Measurements from ENCODE around the gene GLI3.

GLI3 gene

GRCh38 chr7:41928781-41929180 is 308.2 kb downstream of the GLI3 start:
- DNase-seq (ENCODE audit: low read depth in 2 of 2), result no peak

GRCh38 chr7:41928166-41928565 is 308.8 kb downstream of the GLI3 start:
- DNase-seq (ENCODE audit: low read depth in 2 of 2), result no peak

GRCh38 chr7:41927380-41927779 is 309.6 kb downstream of the GLI3 start:
- DNase-seq (ENCODE audit: low read depth in 2 of 2), result no peak

DNA sequence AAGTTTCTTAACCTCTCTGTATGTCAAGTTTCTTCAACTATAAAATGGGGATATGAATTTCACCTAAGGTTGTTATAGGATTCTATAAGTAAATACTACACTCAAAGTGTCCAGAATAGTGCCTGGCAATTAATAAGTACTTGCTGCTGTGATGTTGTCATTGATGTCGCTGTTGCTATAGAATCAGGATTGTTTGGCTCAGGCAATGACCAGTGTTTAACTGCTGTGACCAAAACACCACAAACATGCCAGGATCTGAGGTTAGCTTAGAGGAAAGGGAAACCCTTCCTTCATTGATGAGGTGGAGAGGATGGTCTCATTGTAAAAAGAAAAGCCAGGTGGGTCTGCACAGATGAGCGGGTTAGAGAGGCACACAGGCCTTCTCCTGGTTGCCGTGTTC is 311.1 kb downstream of the GLI3 start:
- no peak for DNase-seq (ENCODE audit: low read depth in 2 of 2)

GRCh38 chr7:41924796-41925195 is 312.2 kb downstream of the GLI3 start:
- no peak for DNase-seq (ENCODE audit: low read depth in 2 of 2)

- DNase-seq (ENCODE audit: low read depth in 2 of 2), result no peak
Observed at GRCh38 chr7:41922373-41922772, 314.6 kb downstream of the GLI3 start.

DNA sequence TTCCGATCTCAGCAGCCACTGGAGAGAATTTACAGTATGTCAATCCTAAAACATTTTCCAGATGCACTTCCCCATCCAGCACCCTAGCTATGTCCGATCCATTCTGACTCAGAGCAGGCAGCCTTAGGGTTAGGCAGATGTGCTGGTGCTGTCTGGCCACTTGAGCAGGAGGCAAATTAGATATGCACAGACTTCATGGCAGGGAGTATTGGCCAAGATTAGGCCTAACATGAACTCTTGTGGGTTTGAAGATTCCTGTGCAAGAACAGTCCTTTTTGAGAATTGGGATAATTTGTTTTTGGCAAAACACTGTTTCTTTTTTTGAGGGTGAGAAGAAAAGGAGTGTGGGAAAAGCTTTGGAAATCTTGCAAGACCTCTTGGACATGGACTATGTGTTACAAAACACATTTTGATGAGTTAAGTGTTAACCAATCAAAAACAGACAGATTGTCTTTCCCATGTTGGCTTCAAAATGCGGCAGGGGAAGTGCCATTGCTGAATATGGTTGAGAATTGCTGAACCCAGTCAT is 315.5 kb downstream of the GLI3 start:
- DNase-seq (ENCODE audit: low read depth in 2 of 2), result no peak

- no peak for DNase-seq (ENCODE audit: low read depth in 2 of 2)
Observed at GRCh38 chr7:41918597-41918996, 318.4 kb downstream of the GLI3 start.

DNA sequence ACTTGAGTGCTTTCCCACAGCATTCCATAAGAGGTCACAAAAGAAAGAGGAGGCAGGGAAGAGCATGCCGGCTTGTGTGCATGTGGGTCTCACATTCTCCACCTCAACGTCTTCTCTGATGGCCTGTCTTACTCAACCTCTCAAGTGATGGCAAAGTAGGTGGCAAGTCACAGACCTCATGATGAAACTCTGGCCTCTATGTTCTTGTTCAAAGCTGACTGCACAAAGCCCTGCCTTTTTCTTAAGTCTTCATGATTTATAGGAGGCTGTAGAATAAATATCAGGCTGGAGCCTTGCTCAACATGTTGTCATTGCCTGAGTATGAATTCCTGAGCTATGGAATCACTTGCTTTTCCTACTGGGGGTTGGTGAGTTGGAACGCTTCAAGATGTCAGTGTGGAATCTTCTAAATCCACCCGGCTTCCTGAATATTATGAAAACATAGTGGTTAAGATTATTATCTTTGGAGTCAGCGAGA is 320.5 kb downstream of the GLI3 start:
- no peak for DNase-seq (ENCODE audit: low read depth in 2 of 2)

DNA sequence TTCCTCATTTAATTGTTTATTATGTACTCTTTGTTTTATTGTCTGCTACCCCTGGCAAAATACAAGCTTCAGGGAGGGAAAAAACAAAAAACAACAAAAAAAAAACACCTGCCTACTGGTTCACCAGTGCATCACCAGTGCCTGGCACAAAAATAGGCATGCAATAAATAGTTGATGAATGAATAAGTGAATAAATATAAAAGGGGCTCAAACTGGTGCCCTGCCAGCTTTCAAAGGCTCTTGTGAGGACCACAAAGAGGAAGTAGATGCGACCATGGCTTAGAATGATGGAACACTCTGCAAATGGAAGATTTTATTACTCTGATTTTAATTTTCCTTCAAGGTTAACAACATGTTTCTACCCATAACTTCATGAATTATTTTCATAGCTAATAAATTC is 321.1 kb downstream of the GLI3 start:
- no peak for DNase-seq (ENCODE audit: low read depth in 2 of 2)

- DNase-seq (ENCODE audit: low read depth in 2 of 2), result no peak
Observed at GRCh38 chr7:41912851-41913567, 324.0 kb downstream of the GLI3 start.

DNA sequence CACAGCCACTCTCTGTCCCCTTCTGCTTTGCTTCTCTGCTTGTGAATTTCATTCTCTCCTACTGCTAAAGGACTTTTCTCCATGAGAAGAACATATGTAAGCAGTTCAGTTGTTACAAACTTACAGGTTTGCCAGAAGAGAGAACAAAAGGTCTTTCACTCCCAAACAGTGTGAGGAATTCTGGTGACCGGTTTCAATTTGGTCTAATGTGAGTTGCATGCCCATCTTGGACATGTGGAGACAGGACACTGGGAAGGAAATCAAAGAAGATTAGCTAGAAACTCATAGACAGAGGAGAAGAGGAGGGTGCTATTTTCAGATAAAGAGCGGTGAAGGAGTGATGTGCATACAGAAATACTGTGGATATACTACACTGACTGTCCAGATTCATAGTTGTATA is 324.6 kb downstream of the GLI3 start:
- DNase-seq (ENCODE audit: low read depth in 2 of 2), result no peak

DNA sequence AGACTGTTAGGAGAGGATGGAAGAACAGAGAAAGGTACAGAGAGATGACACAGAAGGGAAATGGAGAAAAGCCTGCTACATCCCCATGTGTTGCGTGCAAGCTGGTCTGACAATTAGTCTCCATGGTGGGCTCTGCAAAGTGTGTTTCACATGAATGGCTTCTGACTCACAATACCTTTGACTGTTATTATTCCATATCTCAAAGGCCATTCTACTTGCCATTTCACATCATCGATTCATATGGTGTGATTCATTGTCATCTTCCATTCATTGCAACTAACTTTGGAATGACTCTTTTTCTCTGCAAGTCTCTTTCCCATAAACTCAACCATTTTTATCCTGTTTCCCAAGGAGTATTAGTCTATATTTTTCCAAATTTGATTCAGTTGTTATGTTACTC is 325.2 kb downstream of the GLI3 start:
- DNase-seq (ENCODE audit: low read depth in 2 of 2), result no peak

All from stimulated activated CD8-positive, alpha-beta memory T cell treated with anti-CD3 and anti-CD28 coated beads, Interleukin-15, amount 100 ng/mL, for 48 hours (primary cell).